ENCODE measurements around the gene LYSMD4. TPM values are rescaled to one million over a fixed set of nuclear protein-coding genes. Genes with fewer than 3 reads are reported as not detected.
"Not testable (repeated sequence)": the region's sequence is repeated elsewhere in the genome, so short reads cannot be mapped to it uniquely, and the experiment has no call there.

LYSMD4 gene
- total RNA-seq, 4 donors from 2014 or later = 18.3 to 34.8 (median 32.2) TPM

DNA sequence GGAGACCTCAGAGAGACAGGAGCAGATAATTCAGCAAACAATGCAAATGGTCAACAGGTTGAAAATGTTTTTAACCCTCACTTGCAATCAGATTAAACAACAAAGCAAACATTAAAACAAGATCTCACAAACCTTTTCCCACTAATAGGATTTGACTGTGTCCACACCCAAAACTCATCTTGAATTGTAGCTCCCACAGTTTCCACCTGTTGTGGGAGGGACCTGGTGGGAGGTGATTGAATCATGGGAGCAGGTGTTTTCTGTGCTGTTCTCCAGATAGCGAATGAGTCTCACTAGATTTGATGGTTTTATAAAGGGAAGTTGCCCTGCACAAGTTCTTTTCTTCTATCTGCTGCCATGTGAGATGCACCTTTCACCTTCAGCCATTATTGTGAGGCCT, 1.3 kb upstream of the LYSMD4 start:
- intact Hi-C loops (cut with DNase I; ENCODE audit: low total_unique reads) = no loop called here
- no peak overlapping the region for H3K4me3 ChIP-seq (ENCODE audit: low read depth, poor library complexity, severe bottlenecking)
- WGBS, 2 donors = 76 to 90% methylated on average over 1 of the region's 1 CpG
- no peak for TF ChIP-seq POLR2A (IDR thresholded peaks at IDR 0.05)
- TF ChIP-seq, protein P1, sequence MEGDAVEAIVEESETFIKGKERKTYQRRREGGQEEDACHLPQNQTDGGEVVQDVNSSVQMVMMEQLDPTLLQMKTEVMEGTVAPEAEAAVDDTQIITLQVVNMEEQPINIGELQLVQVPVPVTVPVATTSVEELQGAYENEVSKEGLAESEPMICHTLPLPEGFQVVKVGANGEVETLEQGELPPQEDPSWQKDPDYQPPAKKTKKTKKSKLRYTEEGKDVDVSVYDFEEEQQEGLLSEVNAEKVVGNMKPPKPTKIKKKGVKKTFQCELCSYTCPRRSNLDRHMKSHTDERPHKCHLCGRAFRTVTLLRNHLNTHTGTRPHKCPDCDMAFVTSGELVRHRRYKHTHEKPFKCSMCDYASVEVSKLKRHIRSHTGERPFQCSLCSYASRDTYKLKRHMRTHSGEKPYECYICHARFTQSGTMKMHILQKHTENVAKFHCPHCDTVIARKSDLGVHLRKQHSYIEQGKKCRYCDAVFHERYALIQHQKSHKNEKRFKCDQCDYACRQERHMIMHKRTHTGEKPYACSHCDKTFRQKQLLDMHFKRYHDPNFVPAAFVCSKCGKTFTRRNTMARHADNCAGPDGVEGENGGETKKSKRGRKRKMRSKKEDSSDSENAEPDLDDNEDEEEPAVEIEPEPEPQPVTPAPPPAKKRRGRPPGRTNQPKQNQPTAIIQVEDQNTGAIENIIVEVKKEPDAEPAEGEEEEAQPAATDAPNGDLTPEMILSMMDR (IDR thresholded peaks at IDR 0.05) = no peak
- DNase-seq (ENCODE audit: low spot score in 2 of 2) = no peak

DNA sequence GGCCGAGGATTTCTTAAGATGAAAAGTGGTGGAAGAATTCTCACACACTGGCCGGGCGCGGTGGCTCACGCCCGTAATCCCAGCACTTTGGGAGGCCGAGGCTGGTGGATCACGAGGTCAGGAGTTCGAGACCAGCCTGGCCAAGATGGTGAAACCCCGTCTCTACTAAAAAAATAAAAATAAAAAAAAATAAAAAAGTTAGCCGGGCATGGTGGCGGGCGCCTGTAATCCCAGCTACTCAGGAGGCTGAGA, 729 bp upstream of the LYSMD4 start:
- WGBS, 2 donors = 84 to 89% methylated on average over 13 of the region's 13 CpGs
- H3K4me3 ChIP-seq (ENCODE audit: low read depth, poor library complexity, severe bottlenecking); intact Hi-C loops (cut with DNase I; ENCODE audit: low total_unique reads): not testable (repeated sequence)
- peak in 1 of 2 donors; percentile 84 for DNase-seq (ENCODE audit: low spot score in 2 of 2)

- 0 to 2% methylated on average over 21 to 38 of the region's 46 CpGs for WGBS, 2 donors
- intact Hi-C loops (cut with DNase I; ENCODE audit: low total_unique reads) = no loop called here
- peak overlapping the region; percentile 74 for H3K4me3 ChIP-seq (ENCODE audit: low read depth, poor library complexity, severe bottlenecking)
- no peak for TF ChIP-seq POLR2A (IDR thresholded peaks at IDR 0.05)
- TF ChIP-seq, protein P1 (IDR thresholded peaks at IDR 0.05) = no peak
- peak; percentile 50 to 93 for DNase-seq (ENCODE audit: low spot score in 2 of 2)
Observed at GRCh38 chr15:99732751-99733267, 428 bp downstream of the LYSMD4 start.

DNA sequence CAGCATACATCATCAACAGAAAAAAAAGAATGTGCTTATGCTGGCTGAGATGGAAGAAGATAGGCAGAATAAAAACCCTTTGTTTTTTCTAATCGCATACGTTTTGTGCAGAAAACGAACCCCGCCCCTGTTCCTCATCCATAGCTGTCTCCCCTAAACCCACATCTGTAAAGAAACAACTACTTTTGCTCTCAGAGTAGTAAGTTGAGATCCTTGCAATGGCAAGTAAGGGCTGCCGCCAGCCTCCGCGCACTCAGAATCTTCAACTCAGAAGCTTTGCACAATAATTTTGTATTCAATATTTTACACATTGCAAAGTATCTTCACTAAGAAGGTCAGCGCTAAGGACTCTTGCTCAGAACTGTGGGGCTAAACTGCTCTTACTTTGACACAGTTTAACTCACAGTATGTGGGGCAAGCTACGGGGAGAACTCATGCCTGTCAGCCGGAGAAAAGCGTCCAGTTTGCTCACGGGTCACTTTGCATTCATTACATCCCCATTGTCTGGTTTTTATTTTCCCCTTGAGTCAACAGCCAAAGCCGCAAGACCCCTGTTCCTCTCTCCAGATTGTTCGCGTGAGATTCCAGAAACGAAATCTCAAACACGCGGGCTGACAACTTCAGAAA, 1.0 kb downstream of the LYSMD4 start:
- 9 to 15% methylated on average over 18 of the region's 18 CpGs for WGBS, 2 donors
- intact Hi-C loops (cut with DNase I; ENCODE audit: low total_unique reads) = no loop called here
- no peak for TF ChIP-seq POLR2A (IDR thresholded peaks at IDR 0.05)
- TF ChIP-seq, protein P1 (IDR thresholded peaks at IDR 0.05) = no peak
- H3K4me3 ChIP-seq (ENCODE audit: low read depth, poor library complexity, severe bottlenecking) = peak overlapping the region; percentile 74
- DNase-seq (ENCODE audit: low spot score in 2 of 2) = no peak

DNA sequence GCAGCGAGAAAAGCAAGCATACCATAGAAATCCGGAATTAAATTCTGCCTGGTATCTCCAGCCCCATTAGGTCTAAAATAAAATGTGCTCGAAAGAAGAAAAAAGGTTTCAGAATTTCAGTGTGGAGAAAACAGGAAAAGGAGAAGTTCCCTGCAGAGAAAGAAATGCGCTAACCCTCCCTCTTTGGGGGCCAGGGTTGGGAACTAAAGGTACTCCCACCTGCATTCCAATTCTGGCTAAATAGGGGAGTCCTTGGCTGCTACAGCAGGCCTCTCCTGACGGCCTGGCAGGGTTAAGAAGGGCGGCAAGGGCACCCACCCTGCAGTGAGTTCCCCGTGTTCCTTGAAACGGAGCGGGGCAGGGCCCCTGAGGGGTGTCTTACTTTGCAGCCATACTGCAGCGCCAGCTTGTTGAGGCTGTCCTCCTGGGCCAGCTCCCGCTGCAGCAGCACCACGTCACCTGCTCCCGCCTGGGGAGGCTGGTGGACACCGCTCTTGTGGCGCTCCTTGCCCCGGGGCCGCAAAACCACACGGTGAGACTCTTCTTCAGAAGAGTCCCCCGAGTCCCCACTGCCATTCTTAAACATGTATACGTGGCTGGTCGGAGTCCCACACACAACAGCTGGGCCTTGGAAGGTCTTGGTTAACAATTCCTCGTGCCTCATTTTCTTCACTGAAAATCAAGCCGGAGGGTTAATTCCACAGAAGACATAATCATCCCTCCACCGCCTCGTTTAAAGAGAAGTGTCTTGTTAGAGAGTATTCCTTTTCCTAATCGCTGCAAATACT, 1.7 kb downstream of the LYSMD4 start:
- peak in 1 of 2 donors; percentile 85 for DNase-seq (ENCODE audit: low spot score in 2 of 2)
- intact Hi-C loops (cut with DNase I; ENCODE audit: low total_unique reads) = no loop called here

DNA sequence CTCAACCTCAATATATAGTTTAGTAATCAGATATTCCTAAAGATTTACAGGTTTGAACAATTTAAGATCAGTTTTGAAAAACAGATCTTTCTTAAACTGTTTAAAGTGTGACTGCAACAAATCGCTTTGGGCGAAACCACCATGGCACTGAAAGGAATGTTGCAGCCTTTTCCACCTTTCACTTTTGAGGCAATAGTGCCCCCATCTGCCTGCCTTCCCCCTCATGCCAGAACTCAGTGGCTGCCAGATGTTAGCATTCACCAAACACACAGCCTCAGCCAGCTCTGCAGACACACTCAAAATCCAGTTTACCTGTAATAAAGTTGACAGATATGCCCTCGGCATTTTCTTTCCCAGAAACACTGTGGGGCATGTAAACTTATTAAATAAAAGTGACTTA, 3.3 kb downstream of the LYSMD4 start:
- intact Hi-C loops (cut with DNase I; ENCODE audit: low total_unique reads) = no loop called here
- TF ChIP-seq POLR2A (IDR thresholded peaks at IDR 0.05) = no peak
- TF ChIP-seq, protein P1 (IDR thresholded peaks at IDR 0.05) = no peak
- WGBS, 2 donors = 40 to 45% methylated on average over 3 of the region's 3 CpGs
- no peak for DNase-seq (ENCODE audit: low spot score in 2 of 2)
- no peak overlapping the region for H3K4me3 ChIP-seq (ENCODE audit: low read depth, poor library complexity, severe bottlenecking)

More for the DNA sequence above, 1.7 kb downstream of the LYSMD4 start:
- WGBS, 2 donors = 53 to 64% methylated on average over 26 of the region's 26 CpGs
- H3K4me3 ChIP-seq (ENCODE audit: low read depth, poor library complexity, severe bottlenecking) = no peak overlapping the region
- TF ChIP-seq, protein P1 (IDR thresholded peaks at IDR 0.05) = no peak
- TF ChIP-seq POLR2A (IDR thresholded peaks at IDR 0.05) = no peak
